CD4-positive, alpha-beta memory T cell (primary cell): ENCODE results near the gene COLQ. TPM values are rescaled to one million over a fixed set of nuclear protein-coding genes. Genes with fewer than 3 reads are reported as not detected.

Experiments used
- CTCF ChIA-PET: fragments of 350-600 bp; sonication (Branson Sonifier 250); formaldehyde crosslinking; loops from one replicate; lab custom pipeline; 2021; ENCODE audit warnings: inconsistent platforms; ENCODE audit not compliant: partially characterized antibody; lab: Charles Lee
- POLR2A ChIA-PET: fragments of 350-600 bp; sonication (Branson Sonifier 250); formaldehyde crosslinking; loops from one replicate; lab custom pipeline; 2021; ENCODE audit not compliant: partially characterized antibody; lab: Charles Lee
- DNase-seq, 5 donors: peaks; one replicate each; pipeline versions ENCODE4 v3.0.0 to v3.0.0-alpha.2; 2020 to 2022; ENCODE audit warnings: mixed read lengths in 1 of 5
- H3K27ac ChIP-seq: one replicate; pipeline ENCODE4 v1.7.0; 2013; ENCODE audit warnings: low read depth, low read length
- H3K27me3 ChIP-seq: 2 replicates; pipeline ENCODE4 v1.7.0; 2013; ENCODE audit warnings: mild to moderate bottlenecking, low read length, moderate library complexity; ENCODE audit not compliant: insufficient read depth
- H3K36me3 ChIP-seq: 2 replicates; pipeline ENCODE4 v1.7.0; 2013; ENCODE audit warnings: mild to moderate bottlenecking, low read length, moderate library complexity; ENCODE audit not compliant: insufficient read depth
- H3K4me1 ChIP-seq: 2 replicates; pipeline ENCODE4 v1.7.0; 2013; ENCODE audit warnings: mild to moderate bottlenecking, low read length, moderate library complexity; ENCODE audit not compliant: insufficient read depth
- H3K4me3 ChIP-seq, 2 donors: one replicate each; pipeline ENCODE4 v1.7.0; 2013; ENCODE audit warnings: low read length in 2 of 2, mild to moderate bottlenecking in 1 of 2
- H3K9me3 ChIP-seq, 2 donors: one replicate each; pipeline ENCODE4 v1.7.0; 2013; ENCODE audit warnings: low read length in 2 of 2, control low read depth in 1 of 2; ENCODE audit not compliant: control insufficient read depth in 1 of 2
- H3K27ac Mint-ChIP-seq, 7 donors: one replicate each; pipeline ENCODE4 v1.8.0; 2020 to 2021; ENCODE audit warnings: mixed read lengths in 7 of 7, mild to moderate bottlenecking in 6 of 7, inconsistent platforms in 3 of 7, moderate library complexity in 3 of 7
- H3K27me3 Mint-ChIP-seq, 2 donors: one replicate each; pipeline ENCODE4 v1.8.0; 2020 to 2021; ENCODE audit warnings: mixed read lengths in 2 of 2
- H3K36me3 Mint-ChIP-seq, 2 donors: one replicate each; pipeline ENCODE4 v1.8.0; 2020 to 2021; ENCODE audit warnings: mixed read lengths in 2 of 2, inconsistent platforms in 1 of 2, mild to moderate bottlenecking in 1 of 2
- H3K4me1 Mint-ChIP-seq, 4 donors: one replicate each; pipeline ENCODE4 v1.8.0; 2020 to 2021; ENCODE audit warnings: mixed read lengths in 4 of 4, mild to moderate bottlenecking in 1 of 4
- H3K4me3 Mint-ChIP-seq, 8 donors: one replicate each; pipeline ENCODE4 v1.8.0; 2020 to 2021; ENCODE audit warnings: mixed read lengths in 8 of 8, mild to moderate bottlenecking in 7 of 8, moderate library complexity in 6 of 8, inconsistent platforms in 3 of 8
- H3K9me3 Mint-ChIP-seq, 8 donors: one replicate each; pipeline ENCODE4 v1.8.0; 2020 to 2021; ENCODE audit warnings: mixed read lengths in 8 of 8, mild to moderate bottlenecking in 5 of 8, inconsistent platforms in 3 of 8, moderate library complexity in 1 of 8
- intact Hi-C: fragments of 100-400 bp; cut with micrococcal nuclease; formaldehyde crosslinking; loops from one replicate; pipeline ENCODE4 v1.15.1; 2023
- polyA plus RNA-seq, 2 donors: library from polyadenylated mRNA; unstranded; fragments of 300-500 nt; fragmentation: Illumina TruSeq; gene quantifications; one replicate each; pipeline ENCODE4 v1.2.3, GENCODE V29; 2021
- total RNA-seq, 2 experiments: library from RNA; stranded (reverse); gene quantifications; one replicate each; pipeline ENCODE4 v1.2.3, GENCODE V29; 2021

The COLQ gene
- total and polyA plus RNA-seq, 4 experiments from 2014 or later = 2.8 to 9.7 (median 6.2) TPM

DNA sequence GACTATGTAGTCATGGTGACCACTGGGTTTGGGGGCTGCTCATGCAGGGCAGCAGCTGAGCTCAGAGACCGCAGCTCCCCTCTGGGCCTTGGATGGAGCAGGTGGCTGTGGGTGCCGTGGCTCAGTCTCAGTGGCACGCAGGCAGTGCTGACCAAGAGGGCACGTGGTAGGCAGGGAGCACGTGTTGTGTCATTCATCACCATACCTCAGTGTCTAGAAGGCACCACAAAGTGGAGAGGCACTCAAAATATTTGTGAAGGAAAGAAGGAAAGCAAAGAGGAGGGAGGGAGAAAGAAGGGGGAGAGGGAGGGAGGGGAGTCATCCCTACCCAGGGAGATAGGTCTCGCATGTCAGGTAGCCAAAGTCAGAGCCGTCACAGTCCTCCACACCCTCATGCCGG lies 68.0 kb downstream of the COLQ start:
- peak overlapping the region in 2 of 7 donors; percentile 47 to 52 for H3K27ac Mint-ChIP-seq

DNA sequence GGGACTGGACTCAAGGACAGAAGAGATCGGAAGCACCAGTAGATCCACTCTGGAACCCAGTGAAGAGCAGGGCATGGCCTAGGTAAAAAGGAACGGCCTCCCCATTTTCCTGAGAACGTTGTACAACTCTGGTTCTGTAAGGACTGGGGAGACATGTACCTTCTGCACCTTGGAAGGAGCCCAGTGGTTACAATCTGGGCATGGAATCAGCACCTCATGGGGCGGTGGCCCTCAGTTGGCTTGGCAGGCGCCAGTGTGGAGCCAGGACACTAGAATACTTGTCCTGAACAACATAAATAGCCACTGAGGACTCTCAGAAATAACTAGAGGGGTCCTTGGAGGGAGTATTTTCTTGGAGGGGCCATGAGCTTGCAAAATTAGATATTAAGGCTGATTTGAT lies 68.5 kb downstream of the COLQ start:
- Mint-ChIP-seq H3K27ac (no peak overlapping the region), H3K36me3 (peaks cover 10 to 16% of the 10 kb centered on the region in 2 donors), H3K4me1 (no peaks in the 10 kb centered on the region), H3K9me3 (no peaks in the 10 kb centered on the region), H3K4me3 (no peak overlapping the region), H3K27me3 (no peaks in the 10 kb centered on the region)
- ChIA-PET CTCF (no interaction called here), POLR2A (no interaction called here)
- Histone ChIP-seq H3K27me3 (no peaks in the 10 kb centered on the region), H3K4me3 (no peak overlapping the region), H3K4me1 (no peaks in the 10 kb centered on the region), H3K9me3 (no peaks in the 10 kb centered on the region), H3K36me3 (no peaks in the 10 kb centered on the region), H3K27ac (no peak overlapping the region)
- intact Hi-C loops = no loop called here
- no peak for DNase-seq

More for the DNA sequence above, 68.0 kb downstream of the COLQ start:
- intact Hi-C loops = no loop called here
- Mint-ChIP-seq H3K9me3 (no peaks in the 10 kb centered on the region), H3K36me3 (peaks cover 15 to 16% of the 10 kb centered on the region in 2 donors), H3K4me3 (no peak overlapping the region), H3K4me1 (no peaks in the 10 kb centered on the region), H3K27me3 (no peaks in the 10 kb centered on the region)
- ChIA-PET CTCF (no interaction called here), POLR2A (no interaction called here)
- Histone ChIP-seq H3K4me3 (no peak overlapping the region), H3K27me3 (no peaks in the 10 kb centered on the region), H3K27ac (no peak overlapping the region), H3K4me1 (no peaks in the 10 kb centered on the region), H3K9me3 (no peaks in the 10 kb centered on the region), H3K36me3 (no peaks in the 10 kb centered on the region)
- DNase-seq = no peak

DNA sequence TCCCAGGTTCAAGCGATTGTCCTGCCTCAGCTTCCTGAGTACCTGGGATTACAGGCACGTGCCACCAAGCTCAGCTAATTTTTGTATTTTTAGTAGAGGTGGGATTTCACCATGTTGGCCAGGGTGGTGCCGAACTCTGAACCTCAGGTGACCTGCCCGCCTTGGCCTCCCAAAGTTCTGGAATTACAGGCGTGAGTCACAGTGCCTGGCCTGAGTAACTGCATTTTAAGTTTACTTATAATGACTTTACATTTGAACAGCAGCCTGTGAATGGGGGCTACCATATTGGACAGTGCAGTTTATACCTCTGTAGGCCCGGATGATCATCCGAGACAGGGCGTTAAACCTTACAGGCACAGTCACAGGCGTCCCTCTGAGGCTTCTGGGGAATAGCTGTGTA lies 69.3 kb downstream of the COLQ start:
- no peak overlapping the region for H3K27ac Mint-ChIP-seq
- no peaks in the 10 kb centered on the region for H3K4me1 Mint-ChIP-seq
- H3K36me3 Mint-ChIP-seq = peaks cover 8 to 16% of the 10 kb centered on the region in 2 donors
- H3K36me3 ChIP-seq = no peaks in the 10 kb centered on the region
- CTCF ChIA-PET = no interaction called here
- no peak for DNase-seq
- H3K27ac ChIP-seq = no peak overlapping the region
- H3K9me3 ChIP-seq = no peaks in the 10 kb centered on the region
- H3K4me3 ChIP-seq = no peak overlapping the region
- H3K4me1 ChIP-seq = no peaks in the 10 kb centered on the region
- intact Hi-C loops = no loop called here
- no peaks in the 10 kb centered on the region for H3K9me3 Mint-ChIP-seq
- no peaks in the 10 kb centered on the region for H3K27me3 Mint-ChIP-seq
- H3K27me3 ChIP-seq = no peaks in the 10 kb centered on the region
- H3K4me3 Mint-ChIP-seq = no peak overlapping the region
- POLR2A ChIA-PET = no interaction called here

DNA sequence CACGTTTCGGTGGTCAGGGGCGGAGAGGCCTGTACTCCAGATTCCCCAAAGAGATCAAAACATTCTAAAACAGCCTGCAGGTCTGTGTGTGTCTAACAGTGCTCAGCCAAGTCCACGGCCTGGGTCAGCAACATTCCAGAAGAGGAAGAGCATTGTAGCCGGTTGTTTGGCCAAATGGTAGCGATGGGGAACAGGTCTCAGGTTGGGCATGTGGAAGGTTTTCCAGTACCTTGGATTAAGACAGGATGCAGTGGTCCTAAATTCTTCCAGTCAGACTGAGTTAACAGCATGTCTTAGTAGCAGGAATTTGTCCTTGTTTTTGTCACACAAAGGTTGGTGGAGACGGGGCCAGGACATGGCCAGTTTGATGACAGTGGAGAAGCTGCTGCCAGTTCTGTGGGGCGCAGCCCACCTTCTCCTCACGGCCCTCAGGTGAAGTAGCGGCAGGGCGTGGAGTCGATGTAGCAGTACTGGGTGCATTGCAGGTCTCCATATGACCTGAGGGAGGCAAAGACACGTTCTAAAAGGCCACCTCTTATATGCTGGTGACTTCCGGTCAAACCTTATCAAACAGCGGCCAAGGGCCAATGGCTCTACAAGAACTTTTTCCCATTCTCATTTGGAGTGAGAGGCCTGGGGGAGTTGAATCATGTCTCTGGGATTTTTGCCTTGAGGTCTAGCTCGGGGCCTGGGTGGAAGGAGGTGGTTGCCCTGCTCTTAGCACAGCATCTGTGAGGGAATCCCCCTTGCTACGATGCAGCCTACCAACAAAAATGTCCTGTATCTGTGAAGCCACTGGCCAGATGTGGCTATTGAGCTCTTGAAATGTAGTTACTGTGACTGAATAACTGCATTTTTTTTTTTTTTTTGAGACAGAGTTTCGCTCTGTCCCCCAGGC lies 70.0 kb downstream of the COLQ start:
- Histone ChIP-seq H3K27me3 (no peaks in the 10 kb centered on the region), H3K27ac (no peak overlapping the region), H3K4me1 (no peaks in the 10 kb centered on the region), H3K4me3 (no peak overlapping the region), H3K9me3 (no peaks in the 10 kb centered on the region), H3K36me3 (no peaks in the 10 kb centered on the region)
- no peak for DNase-seq
- H3K4me3 Mint-ChIP-seq = no peak overlapping the region
- H3K27me3 Mint-ChIP-seq = no peaks in the 10 kb centered on the region
- peak overlapping the region in 2 of 7 donors; percentile 70 to 77 for H3K27ac Mint-ChIP-seq
- no peaks in the 10 kb centered on the region for H3K4me1 Mint-ChIP-seq
- intact Hi-C loops = no loop called here
- ChIA-PET POLR2A (no interaction called here), CTCF (no interaction called here)
- peaks cover 7 to 19% of the 10 kb centered on the region in 2 donors for H3K36me3 Mint-ChIP-seq
- H3K9me3 Mint-ChIP-seq = no peaks in the 10 kb centered on the region

DNA sequence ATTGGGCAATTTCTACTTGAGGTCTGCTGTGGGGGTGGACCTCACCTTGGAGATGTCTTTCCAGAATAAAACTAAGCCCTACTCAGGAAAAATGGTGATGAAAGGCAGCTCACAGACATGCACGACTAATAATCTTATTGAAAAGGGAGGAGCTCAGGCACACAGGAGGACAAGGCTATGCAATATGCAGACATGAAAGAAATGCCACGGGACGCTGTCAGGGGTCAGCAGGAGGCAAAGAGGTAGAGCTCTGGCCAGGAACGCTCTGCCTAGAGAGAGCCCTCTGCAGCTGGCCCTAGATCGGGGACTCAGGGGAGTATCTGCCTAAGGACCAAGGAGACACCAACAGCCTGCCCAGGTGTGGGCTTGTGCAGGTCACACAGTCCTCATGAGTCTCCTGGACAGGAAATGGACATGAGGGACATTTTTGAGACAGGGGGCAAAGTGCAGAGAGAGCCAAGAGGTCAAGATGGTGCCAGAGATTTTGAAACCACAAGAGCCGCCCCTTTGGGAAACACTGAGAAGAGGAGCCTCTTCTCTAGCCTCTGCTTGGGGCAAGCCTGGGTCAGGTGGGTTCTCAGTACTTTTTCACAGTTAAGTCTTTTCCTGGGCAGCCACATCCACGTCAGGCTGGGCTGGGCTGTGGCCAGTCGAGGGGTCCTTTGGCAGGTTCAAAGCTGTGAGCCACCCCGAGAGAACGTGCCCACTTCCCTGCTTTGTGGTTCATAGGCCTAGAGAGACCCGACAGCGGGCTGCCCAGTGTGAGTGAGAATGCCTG lies 70.9 kb downstream of the COLQ start:
- Histone ChIP-seq H3K4me3 (no peak overlapping the region), H3K27ac (no peak overlapping the region), H3K9me3 (no peaks in the 10 kb centered on the region), H3K27me3 (no peaks in the 10 kb centered on the region), H3K36me3 (no peaks in the 10 kb centered on the region), H3K4me1 (no peaks in the 10 kb centered on the region)
- peak overlapping the region in 2 of 7 donors; percentile 24 to 70 for H3K27ac Mint-ChIP-seq
- no peaks in the 10 kb centered on the region for H3K27me3 Mint-ChIP-seq
- intact Hi-C loops = no loop called here
- no peak overlapping the region for H3K4me3 Mint-ChIP-seq
- H3K9me3 Mint-ChIP-seq = no peaks in the 10 kb centered on the region
- CTCF ChIA-PET = interaction anchor here (1.5 kb wide), 1 partner anchor 106 kb away, joined by 3 read pairs; no protein-coding TSS in a partner anchor
- H3K36me3 Mint-ChIP-seq = peaks cover 7 to 20% of the 10 kb centered on the region in 2 donors
- DNase-seq = no peak
- H3K4me1 Mint-ChIP-seq = no peaks in the 10 kb centered on the region
- POLR2A ChIA-PET = no interaction called here

DNA sequence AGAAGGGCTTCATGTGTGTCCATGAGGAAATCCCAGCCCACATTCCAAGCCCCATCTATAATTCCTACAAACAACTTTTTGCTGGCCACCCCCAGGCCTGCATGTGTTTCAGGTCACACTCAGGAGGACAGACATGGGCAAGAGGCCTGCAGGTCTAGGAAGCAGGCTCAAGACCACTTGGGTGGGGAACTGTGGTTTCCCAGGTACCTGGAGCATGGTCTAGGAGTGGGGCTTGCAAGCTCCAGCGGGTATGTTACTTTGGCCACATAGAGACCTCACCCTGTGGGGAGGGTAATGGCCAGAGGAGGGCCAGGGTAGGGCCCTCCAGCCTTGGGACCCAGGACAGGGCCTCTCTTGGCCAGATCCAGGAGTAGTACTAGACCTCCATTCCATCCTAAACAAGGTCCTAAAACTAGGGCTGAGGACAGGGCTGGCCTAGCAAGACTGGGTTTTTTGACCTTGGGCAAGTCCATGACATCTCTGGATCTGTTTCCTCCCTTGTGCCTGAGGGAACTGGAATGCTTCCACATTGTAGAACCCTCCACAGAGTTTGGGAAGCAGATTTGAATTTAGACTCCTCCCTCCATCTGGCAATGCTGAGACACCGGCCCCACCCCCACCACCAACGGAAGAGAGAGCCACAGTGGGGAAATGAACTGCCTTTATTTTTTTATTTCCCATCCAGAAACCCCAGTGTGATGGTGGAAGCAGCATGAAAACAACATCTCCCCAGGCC lies 71.8 kb downstream of the COLQ start:
- ChIA-PET CTCF (interaction anchor here (1.5 kb wide), 1 partner anchor 107 kb away, joined by 3 read pairs; no protein-coding TSS in a partner anchor), POLR2A (no interaction called here)
- Histone ChIP-seq H3K36me3 (no peaks in the 10 kb centered on the region), H3K4me1 (no peaks in the 10 kb centered on the region), H3K27ac (no peak overlapping the region), H3K4me3 (no peak overlapping the region), H3K9me3 (no peaks in the 10 kb centered on the region), H3K27me3 (no peaks in the 10 kb centered on the region)
- no peak for DNase-seq
- H3K27ac Mint-ChIP-seq = peak overlapping the region in 1 of 7 donors; percentile 12
- H3K9me3 Mint-ChIP-seq = no peaks in the 10 kb centered on the region
- no peak overlapping the region for H3K4me3 Mint-ChIP-seq
- intact Hi-C loops = no loop called here
- no peaks in the 10 kb centered on the region for H3K4me1 Mint-ChIP-seq
- no peaks in the 10 kb centered on the region for H3K27me3 Mint-ChIP-seq
- peaks cover 11 to 26% of the 10 kb centered on the region in 2 donors for H3K36me3 Mint-ChIP-seq
